Tibial artery (tissue), 4 donors: Measurements from ENCODE around the gene PDE2A.

Experiments
- DNase-seq, 2 donors: peaks; one replicate each; pipeline ENCODE4 v3.0.0-alpha.2; 2019
- H3K27ac ChIP-seq, 2 donors: fragments of 200-600 bp; sonication (generic) in 1 of 2; 1 replicate in 1 of 2; 2 replicates in 1 of 2; pipeline ENCODE4 v1.5.1; 2018 to 2019; ENCODE audit warnings: mild to moderate bottlenecking in 1 of 2
- H3K27me3 ChIP-seq, 2 donors: fragments of 200-600 bp; sonication (generic) in 1 of 2; one replicate each; pipeline versions ENCODE4 v1.5.1 to v1.6.0; 2016 to 2019
- H3K36me3 ChIP-seq, 3 donors: fragments of 200-600 bp; sonication (generic) in 2 of 3; one replicate each; pipeline ENCODE4 v1.5.1; 2016 to 2019; ENCODE audit warnings: mild to moderate bottlenecking in 2 of 3
- H3K4me1 ChIP-seq, 4 donors: fragments of 200-600 bp; sonication (generic) in 2 of 4; 1 replicate in 3 of 4; 2 replicates in 1 of 4; pipeline ENCODE4 v1.5.1; 2016 to 2019
- H3K4me3 ChIP-seq, 2 donors: fragments of 200-600 bp; sonication (generic) in 1 of 2; 1 replicate in 1 of 2; 2 replicates in 1 of 2; pipeline ENCODE4 v1.5.1; 2018 to 2019; ENCODE audit warnings: mild to moderate bottlenecking in 2 of 2
- H3K9me3 ChIP-seq, 3 donors: fragments of 200-600 bp; sonication (generic) in 1 of 3; one replicate each; pipeline ENCODE4 v1.5.1; 2016 to 2019
- CTCF ChIP-seq, 2 experiments: fragments of 200-600 bp in 1 of 2; fragments of 450-650 bp in 1 of 2; IDR thresholded peaks; one replicate each; pipeline ENCODE4 v1.5.1; 2017 to 2019; ENCODE audit warnings: antibody characterized with exemption in 2 of 2, mild to moderate bottlenecking in 1 of 2, moderate library complexity in 1 of 2
- intact Hi-C: fragments of 100-400 bp; cut with DNase I; formaldehyde crosslinking; loops from one replicate; pipeline ENCODE4 v1.15.0; 2023; ENCODE audit warnings: low total_unique reads

Gene PDE2A

GRCh38 chr11:72614381-72614780 lies 59.8 kb downstream of the PDE2A start:
- Histone ChIP-seq H3K4me1 (peaks cover 0 to 12% (median 7%) of the 10 kb centered on the region in 4 donors), H3K27me3 (peaks cover 0 to 12% of the 10 kb centered on the region in 2 donors), H3K27ac (no peak overlapping the region), H3K36me3 (no peaks in the 10 kb centered on the region), H3K4me3 (no peak overlapping the region), H3K9me3 (no peaks in the 10 kb centered on the region)
- DNase-seq: no peak
- intact Hi-C loops: no loop called here
- TF ChIP-seq CTCF (IDR thresholded peaks at IDR 0.05): no peak

DNA sequence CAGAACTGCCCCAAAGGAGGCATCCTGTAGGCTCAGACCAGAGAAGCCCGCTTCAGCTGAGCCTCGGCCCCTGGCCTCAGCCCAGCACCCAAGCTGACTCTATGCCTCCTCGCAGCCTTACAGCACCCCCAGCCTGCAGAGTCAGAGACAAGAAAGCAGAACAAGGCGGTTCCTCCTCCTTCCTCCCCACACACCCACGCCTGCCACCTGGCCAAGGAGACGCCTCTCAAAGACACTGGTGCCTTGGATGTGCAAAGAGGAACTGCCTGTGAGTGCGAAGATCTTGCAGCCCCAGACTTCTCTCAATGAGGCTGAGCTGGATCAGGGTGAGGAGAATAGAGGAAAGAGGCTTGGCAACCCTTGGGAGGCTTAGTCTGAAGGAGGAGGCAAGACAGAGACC lies 60.2 kb downstream of the PDE2A start:
- intact Hi-C loops: no loop called here
- H3K27me3 ChIP-seq: peaks cover 0 to 12% of the 10 kb centered on the region in 2 donors
- H3K36me3 ChIP-seq: no peaks in the 10 kb centered on the region
- H3K9me3 ChIP-seq: no peaks in the 10 kb centered on the region
- no peak for TF ChIP-seq CTCF (IDR thresholded peaks at IDR 0.05)
- peak; percentile 60 to 78 for DNase-seq
- H3K4me3 ChIP-seq: no peak overlapping the region
- H3K27ac ChIP-seq: no peak overlapping the region
- H3K4me1 ChIP-seq: peaks cover 0 to 12% (median 7%) of the 10 kb centered on the region in 4 donors

GRCh38 chr11:72613450-72613849 lies 60.8 kb downstream of the PDE2A start:
- intact Hi-C loops: no loop called here
- TF ChIP-seq CTCF (IDR thresholded peaks at IDR 0.05): no peak
- no peaks in the 10 kb centered on the region for H3K9me3 ChIP-seq
- no peak overlapping the region for H3K4me3 ChIP-seq
- H3K36me3 ChIP-seq: no peaks in the 10 kb centered on the region
- no peak for DNase-seq
- peaks cover 0 to 12% (median 7%) of the 10 kb centered on the region in 4 donors for H3K4me1 ChIP-seq
- H3K27ac ChIP-seq: no peak overlapping the region
- H3K27me3 ChIP-seq: peaks cover 0 to 12% of the 10 kb centered on the region in 2 donors

GRCh38 chr11:72609476-72609875 lies 64.7 kb downstream of the PDE2A start:
- TF ChIP-seq CTCF (IDR thresholded peaks at IDR 0.05): no peak
- H3K27ac ChIP-seq: no peak overlapping the region
- no peak overlapping the region for H3K4me3 ChIP-seq
- no peaks in the 10 kb centered on the region for H3K36me3 ChIP-seq
- intact Hi-C loops: no loop called here
- H3K4me1 ChIP-seq: peaks cover 0 to 32% (median 23%) of the 10 kb centered on the region in 4 donors
- no peaks in the 10 kb centered on the region for H3K9me3 ChIP-seq
- H3K27me3 ChIP-seq: peaks cover 0 to 6% of the 10 kb centered on the region in 2 donors
- DNase-seq: no peak

DNA sequence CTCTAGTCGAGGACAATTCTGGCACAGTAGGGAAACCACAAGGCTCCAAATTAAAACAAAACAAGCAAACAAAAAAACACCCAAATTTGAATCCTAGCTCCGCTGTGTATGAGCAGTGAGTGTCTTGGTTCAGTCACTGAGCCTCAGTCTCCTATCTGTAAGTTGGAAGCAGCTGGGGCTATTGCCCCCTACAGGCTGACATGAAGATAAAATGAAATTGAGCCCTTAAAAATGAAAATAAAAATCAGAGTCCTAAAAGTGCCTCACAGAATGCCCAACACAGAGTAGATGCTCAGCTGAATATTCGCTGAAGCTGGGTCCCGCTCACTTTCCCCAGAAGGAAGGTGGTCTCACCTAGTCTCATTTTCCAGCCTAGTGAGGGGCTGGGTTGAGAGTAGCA lies 65.2 kb downstream of the PDE2A start:
- H3K9me3 ChIP-seq: no peaks in the 10 kb centered on the region
- TF ChIP-seq CTCF (IDR thresholded peaks at IDR 0.05): peak; percentile 21 to 24
- H3K27me3 ChIP-seq: peaks cover 0 to 5% of the 10 kb centered on the region in 2 donors
- H3K27ac ChIP-seq: no peak overlapping the region
- intact Hi-C loops: no loop called here
- no peak overlapping the region for H3K4me3 ChIP-seq
- H3K36me3 ChIP-seq: no peaks in the 10 kb centered on the region
- DNase-seq: no peak
- peaks cover 0 to 32% (median 23%) of the 10 kb centered on the region in 4 donors for H3K4me1 ChIP-seq

DNA sequence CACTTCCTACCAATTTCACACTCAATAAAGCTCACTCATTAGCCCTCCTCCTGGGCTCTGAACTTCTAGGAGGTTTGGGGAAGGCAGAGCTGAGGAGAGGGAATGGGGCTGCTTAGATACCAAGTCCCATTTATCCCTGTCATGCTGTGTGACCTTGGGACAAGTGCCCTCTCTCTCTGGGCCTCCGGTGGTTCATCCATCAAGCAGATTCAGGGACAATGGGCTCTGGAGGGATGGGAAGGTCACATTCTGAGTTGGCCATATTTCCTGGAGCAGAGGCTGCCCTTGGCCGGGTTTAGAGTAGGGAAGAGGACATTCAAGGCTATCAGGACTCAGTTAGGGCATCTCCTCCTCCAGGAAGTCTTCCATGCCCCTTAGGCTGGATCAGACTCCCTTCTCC lies 66.7 kb downstream of the PDE2A start:
- TF ChIP-seq CTCF (IDR thresholded peaks at IDR 0.05): no peak

More for the DNA sequence above, 66.7 kb downstream of the PDE2A start:
- intact Hi-C loops: no loop called here
- DNase-seq: no peak
- Histone ChIP-seq H3K27me3 (no peaks in the 10 kb centered on the region), H3K27ac (peak overlapping the region in 1 of 2 donors; percentile 64), H3K36me3 (no peaks in the 10 kb centered on the region), H3K4me3 (no peak overlapping the region), H3K4me1 (peaks cover 0 to 32% (median 23%) of the 10 kb centered on the region in 4 donors), H3K9me3 (no peaks in the 10 kb centered on the region)
